ENCODE data around the gene LIMS2. TPM values are rescaled to one million over a fixed set of nuclear protein-coding genes. Genes with fewer than 3 reads are reported as not detected.

LIMS2 gene
- total RNA-seq, 4 donors from 2014 or later = 86.1 to 111 (median 98.1) TPM

GRCh38 chr2:127681288-127681804, 6.0 kb upstream of the LIMS2 start:
- Histone ChIP-seq H3K27me3 (no peaks in the 10 kb centered on the region), H3K36me3 (no peaks in the 10 kb centered on the region), H3K27ac (peak overlapping the region; percentile 6 to 65 (median 34)), H3K9me3 (no peaks in the 10 kb centered on the region), H3K4me1 (peaks cover 0 to 29% (median 7%) of the 10 kb centered on the region in 4 donors), H3K4me3 (peak overlapping the region in 3 of 4 donors; percentile 13 to 38 (median 26))
- WGBS, 2 donors = 5 to 45% methylated on average over 13 of the region's 25 CpGs
- DNase-seq (ENCODE audit: low spot score in 2 of 2) = no peak
- TF ChIP-seq CTCF (IDR thresholded peaks at IDR 0.05) (no peak), POLR2A (IDR thresholded peaks at IDR 0.05) (no peak), EP300 (IDR thresholded peaks at IDR 0.05) (no peak)

- peak overlapping the region in 1 of 4 donors; percentile 38 for H3K4me3 ChIP-seq
- DNase-seq (ENCODE audit: low spot score in 2 of 2) = no peak
- H3K36me3 ChIP-seq = no peaks in the 10 kb centered on the region
- 83 to 90% methylated on average over 10 to 19 of the region's 19 CpGs for WGBS, 2 donors
- peak overlapping the region in 1 of 4 donors; percentile 65 for H3K27ac ChIP-seq
- H3K27me3 ChIP-seq = no peaks in the 10 kb centered on the region
- peaks cover 0 to 35% (median 10%) of the 10 kb centered on the region in 4 donors for H3K4me1 ChIP-seq
- H3K9me3 ChIP-seq = no peaks in the 10 kb centered on the region
- TF ChIP-seq CTCF (IDR thresholded peaks at IDR 0.05) (no peak), EP300 (IDR thresholded peaks at IDR 0.05) (no peak), POLR2A (IDR thresholded peaks at IDR 0.05) (no peak)
These were observed 5.5 kb upstream of the LIMS2 start for GRCh38 chr2:127680706-127681287.

GRCh38 chr2:127679680-127680361, 4.5 kb upstream of the LIMS2 start:
- H3K36me3 ChIP-seq = no peaks in the 10 kb centered on the region
- no peak for DNase-seq (ENCODE audit: low spot score in 2 of 2)
- TF ChIP-seq EP300 (IDR thresholded peaks at IDR 0.05) = no peak
- no peak for TF ChIP-seq POLR2A (IDR thresholded peaks at IDR 0.05)
- TF ChIP-seq CTCF (IDR thresholded peaks at IDR 0.05) = no peak
- no peak overlapping the region for H3K4me3 ChIP-seq
- H3K9me3 ChIP-seq = no peaks in the 10 kb centered on the region
- no peaks in the 10 kb centered on the region for H3K27me3 ChIP-seq
- H3K4me1 ChIP-seq = peaks cover 0 to 42% (median 11%) of the 10 kb centered on the region in 4 donors
- H3K27ac ChIP-seq = no peak overlapping the region
- 94% methylated on average over 15 of the region's 15 CpGs for WGBS, 2 donors

- Histone ChIP-seq H3K9me3 (no peaks in the 10 kb centered on the region), H3K36me3 (no peaks in the 10 kb centered on the region), H3K27ac (no peak overlapping the region), H3K27me3 (no peaks in the 10 kb centered on the region), H3K4me1 (peaks cover 0 to 50% (median 13%) of the 10 kb centered on the region in 4 donors), H3K4me3 (no peak overlapping the region)
- TF ChIP-seq EP300 (IDR thresholded peaks at IDR 0.05) = no peak
- no peak for TF ChIP-seq POLR2A (IDR thresholded peaks at IDR 0.05)
- no peak for TF ChIP-seq CTCF (IDR thresholded peaks at IDR 0.05)
- no peak for DNase-seq (ENCODE audit: low spot score in 2 of 2)
- WGBS, 2 donors = 89 to 91% methylated on average over 6 of the region's 6 CpGs
These were observed 3.7 kb upstream of the LIMS2 start for GRCh38 chr2:127678991-127679390.

GRCh38 chr2:127678531-127678930, 3.2 kb upstream of the LIMS2 start:
- no peaks in the 10 kb centered on the region for H3K9me3 ChIP-seq
- H3K4me1 ChIP-seq = peaks cover 0 to 54% (median 14%) of the 10 kb centered on the region in 4 donors
- TF ChIP-seq EP300 (IDR thresholded peaks at IDR 0.05) = no peak
- TF ChIP-seq CTCF (IDR thresholded peaks at IDR 0.05) = no peak
- no peak for TF ChIP-seq POLR2A (IDR thresholded peaks at IDR 0.05)
- DNase-seq (ENCODE audit: low spot score in 2 of 2) = no peak
- no peaks in the 10 kb centered on the region for H3K27me3 ChIP-seq
- H3K27ac ChIP-seq = no peak overlapping the region
- H3K4me3 ChIP-seq = no peak overlapping the region
- H3K36me3 ChIP-seq = no peaks in the 10 kb centered on the region
- 83 to 94% methylated on average over 10 of the region's 10 CpGs for WGBS, 2 donors

Data from tibial nerve (tissue), 4 donors.